Aortic smooth muscle cell (primary cell): ENCODE results near the gene HDAC1. TPM values are rescaled to one million over a fixed set of nuclear protein-coding genes. Genes with fewer than 3 reads are reported as not detected.

Experiments
- total RNA-seq: library from RNA; depleted of rRNA; stranded (reverse); fragments of >200 nt; gene quantifications from 2 replicates; pipeline ENCODE4 v1.2.3, GENCODE V29; 2014

HDAC1 gene
- total RNA-seq, result 113 and 116 TPM in 2 replicates

GRCh38 chr1:32291708-32292538 lies at the start of gene HDAC1:
TSS of gene HDAC1 (plus strand) at chr1:32292083. CDS start at chr1:32292170, 87 bp downstream.

GRCh38 chr1:32246888-32247273 lies 45.0 kb upstream of the HDAC1 start, which contains the start of gene FAM167B:
TSS of gene FAM167B (plus strand) at chr1:32247222. CDS start at chr1:32247422, 200 bp downstream.

GRCh38 chr1:32250893-32251716 lies 40.8 kb upstream of the HDAC1 start, which contains the start of gene LCK:
TSS of gene LCK (plus strand) at chr1:32251265. CDS start at chr1:32274330, 23,065 bp downstream.

GRCh38 chr1:32335790-32336590 lies 44.1 kb downstream of the HDAC1 start, which contains the start of gene MARCKSL1:
TSS of gene MARCKSL1 (minus strand) at chr1:32336233. CDS start at chr1:32336033, 200 bp downstream.

GRCh38 chr1:32362474-32363313 lies 70.8 kb downstream of the HDAC1 start, which contains the start of the genes FAM229A and TSSK3:
TSS of gene FAM229A (minus strand) at chr1:32362485. CDS start at chr1:32362091, 394 bp downstream.
TSS of gene TSSK3 (plus strand) at chr1:32362539. CDS start at chr1:32362702, 163 bp downstream.

Other genes starting within 250 kb of the HDAC1 start
- 6.1 and 6.8 TPM in 2 replicates for gene TMEM39B, start 219.1 kb upstream of the HDAC1 start, total RNA-seq
- 29.6 and 33.0 TPM in 2 replicates for gene KPNA6, start 184.0 kb upstream of the HDAC1 start, total RNA-seq
- gene TXLNA, start 112.4 kb upstream of the HDAC1 start, total RNA-seq, result 87.7 and 107 TPM in 2 replicates
- 15.6 and 17.6 TPM in 2 replicates for gene CCDC28B, start 91.5 kb upstream of the HDAC1 start, total RNA-seq
- 2.1 and 2.5 TPM in 2 replicates for gene IQCC, start 86.4 kb upstream of the HDAC1 start, total RNA-seq
- not detected in 2 replicates for gene DCDC2B, start 83.0 kb upstream of the HDAC1 start, total RNA-seq
- 20.7 and 22.7 TPM in 2 replicates for gene TMEM234, start 69.7 kb upstream of the HDAC1 start, total RNA-seq
- 285 and 327 TPM in 2 replicates for gene EIF3I, start 69.7 kb upstream of the HDAC1 start, total RNA-seq
- 0.79 and 1.7 TPM in 2 replicates for gene FAM167B, start 44.9 kb upstream of the HDAC1 start, total RNA-seq
- not detected in 2 replicates for gene LCK, start 40.8 kb upstream of the HDAC1 start, total RNA-seq
- 13.9 TPM in 2 replicates for gene MARCKSL1, start 44.1 kb downstream of the HDAC1 start, total RNA-seq
- gene FAM229A, start 70.4 kb downstream of the HDAC1 start, total RNA-seq, result 0.66 and 0.99 TPM in 2 replicates
- 0.40 and 1.7 TPM in 2 replicates for gene TSSK3, start 70.5 kb downstream of the HDAC1 start, total RNA-seq
- 56.5 and 60.6 TPM in 2 replicates for gene BSDC1, start 102.4 kb downstream of the HDAC1 start, total RNA-seq
- gene ZBTB8B, start 173.0 kb downstream of the HDAC1 start, total RNA-seq, result under 0.01 TPM in 2 replicates
- gene ZBTB8A, start 247.3 kb downstream of the HDAC1 start, total RNA-seq, result 6.2 and 7.3 TPM in 2 replicates